Right lobe of liver (tissue), 6 donors: ENCODE results near the gene PDLIM3. TPM values are rescaled to one million over a fixed set of nuclear protein-coding genes. Genes with fewer than 3 reads are reported as not detected.
"Not testable (repeated sequence)": the region's sequence is repeated elsewhere in the genome, so short reads cannot be mapped to it uniquely, and the experiment has no call there.

ENCODE experiments used
- ATAC-seq, 4 donors: fragments of 200-7000 bp; cut with Tn5 transposase; one replicate each; pipeline ENCODE4 v1.9.1; 2020; ENCODE audit warnings: mild to moderate bottlenecking in 4 of 4, moderate library complexity in 4 of 4
- DNase-seq, 3 donors: peaks; one replicate each; pipeline ENCODE4 v3.0.0-alpha.2; 2020
- H3K27ac ChIP-seq, 3 donors: fragments of 200-600 bp; one replicate each; pipeline ENCODE4 v1.8.0; 2022
- H3K27me3 ChIP-seq, 2 donors: fragments of 200-600 bp; one replicate each; pipeline ENCODE4 v1.8.0; 2022
- H3K36me3 ChIP-seq, 4 donors: fragments of 200-600 bp; sonication (generic) in 1 of 4; one replicate each; pipeline versions ENCODE4 v1.5.1 to v1.8.0; 2017 to 2022; ENCODE audit warnings: control low read depth in 1 of 4
- H3K4me1 ChIP-seq, 4 donors: fragments of 200-600 bp; sonication (generic) in 1 of 4; one replicate each; pipeline versions ENCODE4 v1.5.1 to v1.8.0; 2017 to 2022; ENCODE audit warnings: control low read depth in 1 of 4
- H3K4me3 ChIP-seq, 3 donors: fragments of 200-600 bp; one replicate each; pipeline ENCODE4 v1.8.0; 2022
- H3K9me3 ChIP-seq, 4 donors: fragments of 200-600 bp; sonication (generic) in 1 of 4; one replicate each; pipeline versions ENCODE4 v1.5.1 to v1.8.0; 2017 to 2022; ENCODE audit warnings: control low read depth in 1 of 4
- CTCF ChIP-seq, 4 donors: fragments of 200-600 bp in 3 of 4; fragments of 450-650 bp in 1 of 4; IDR thresholded peaks; one replicate each; pipeline versions ENCODE4 v1.5.1 to v1.8.0; 2016 to 2022; ENCODE audit warnings: antibody characterized with exemption in 4 of 4, mild to moderate bottlenecking in 2 of 4
- POLR2A ChIP-seq: fragments of 450-650 bp; IDR thresholded peaks from one replicate; pipeline ENCODE4 v1.6.1; 2017; ENCODE audit warnings: antibody characterized with exemption, mild to moderate bottlenecking
- WGBS: methylation state at CpG from one replicate; pipeline ENCODE4 v1.1.6; 2018; ENCODE audit warnings: low coverage, low lambda C conversion rate; ENCODE audit not compliant: insufficient coverage; ENCODE audit errors: missing lambda C conversion rate; 5-methylcytosine and 5-hydroxymethylcytosine counted together
- intact Hi-C, 2 donors: fragments of 100-400 bp; cut with DNase I; formaldehyde crosslinking; loops; one replicate each; pipeline versions ENCODE4 v1.11.2 to v1.14.1; 2022
- total RNA-seq, 6 experiments: library from RNA; depleted of rRNA in 2 of 6; stranded (reverse); fragments of >200 nt in 2 of 6; fragmentation: NEBNext Ultra II Directional in 3 of 6; extraction: Animal tissue kit (Norgen Biotek cat#: 25700) in 3 of 6; gene quantifications; one replicate each; pipeline versions ENCODE4 v1.1.0 to v1.2.4, GENCODE V29; 2016 to 2023
- donor health status: DM: no; HTN: yes; CAD: no.
- donor health status: DM: no; HTN: no; CAD: no.
- donor health status: DM: no; HTN: no; CAD: no.
- donor health status: DM: no; HTN: yes; CAD: no.
- donor health status: DM: no; HTN: yes; CAD: no.

PDLIM3 gene
- total RNA-seq, 6 experiments from 2014 or later: 1.8 to 23.7 (median 6.1) TPM

GRCh38 chr4:185535612-185536410 is 504 bp upstream of the PDLIM3 start:
- Histone ChIP-seq H3K4me1 (peaks cover 0 to 6% (median 0%) of the 10 kb centered on the region in 4 donors), H3K27me3 (no peaks in the 10 kb centered on the region), H3K4me3 (peak overlapping the region; percentile 53 to 85 (median 57)), H3K9me3 (no peaks in the 10 kb centered on the region), H3K36me3 (no peaks in the 10 kb centered on the region), H3K27ac (peak overlapping the region in 2 of 3 donors; percentile 60 to 86)
- no peak for ATAC-seq
- no peak for DNase-seq
- WGBS: 17% methylated on average over 14 of the region's 32 CpGs
- TF ChIP-seq CTCF (IDR thresholded peaks at IDR 0.05) (peak in 1 of 4 donors; percentile 8), POLR2A (no peak)
- intact Hi-C loops: no loop called here

- WGBS: 1% methylated on average over 4 of the region's 10 CpGs
- intact Hi-C loops: no loop called here
- ATAC-seq: peak; percentile 64 to 77 (median 72)
Observed at GRCh38 chr4:185534511-185534865, 819 bp downstream of the PDLIM3 start.

GRCh38 chr4:185532795-185533324 is 2.4 kb downstream of the PDLIM3 start:
- H3K9me3 ChIP-seq: no peaks in the 10 kb centered on the region

More at GRCh38 chr4:185534511-185534865, 819 bp downstream of the PDLIM3 start:
- DNase-seq: peak in 1 of 3 donors; percentile 59
- no peaks in the 10 kb centered on the region for H3K36me3 ChIP-seq
- peaks cover 0 to 6% (median 0%) of the 10 kb centered on the region in 4 donors for H3K4me1 ChIP-seq
- no peak for TF ChIP-seq CTCF (IDR thresholded peaks at IDR 0.05)
- no peak for TF ChIP-seq POLR2A
- H3K27me3 ChIP-seq: no peaks in the 10 kb centered on the region
- peak overlapping the region; percentile 60 to 86 (median 61) for H3K27ac ChIP-seq
- H3K4me3 ChIP-seq: peak overlapping the region; percentile 53 to 85 (median 57)
- no peaks in the 10 kb centered on the region for H3K9me3 ChIP-seq

GRCh38 chr4:185532293-185532692 is 3.0 kb downstream of the PDLIM3 start:
- intact Hi-C loops: no loop called here
- Histone ChIP-seq H3K4me3 (no peak overlapping the region), H3K36me3 (no peaks in the 10 kb centered on the region), H3K9me3 (no peaks in the 10 kb centered on the region), H3K4me1 (peaks cover 0 to 6% (median 0%) of the 10 kb centered on the region in 4 donors), H3K27me3 (no peaks in the 10 kb centered on the region), H3K27ac (no peak overlapping the region)
- 81% methylated on average over 7 of the region's 7 CpGs for WGBS
- DNase-seq (no peak), ATAC-seq (no peak)
- TF ChIP-seq CTCF (IDR thresholded peaks at IDR 0.05) (no peak), POLR2A (no peak)

More at GRCh38 chr4:185532795-185533324, 2.4 kb downstream of the PDLIM3 start:
- TF ChIP-seq CTCF (IDR thresholded peaks at IDR 0.05) (no peak), POLR2A (no peak)
- no peaks in the 10 kb centered on the region for H3K36me3 ChIP-seq
- peaks cover 0 to 6% (median 0%) of the 10 kb centered on the region in 4 donors for H3K4me1 ChIP-seq
- 83% methylated on average over 4 of the region's 6 CpGs for WGBS
- no peak overlapping the region for H3K27ac ChIP-seq
- H3K4me3 ChIP-seq: no peak overlapping the region
- no peak for ATAC-seq
- DNase-seq: no peak
- intact Hi-C loops: no loop called here
- no peaks in the 10 kb centered on the region for H3K27me3 ChIP-seq

- ATAC-seq, H3K27me3 ChIP-seq, H3K27ac ChIP-seq, H3K36me3 ChIP-seq, H3K4me1 ChIP-seq, DNase-seq, H3K9me3 ChIP-seq, H3K4me3 ChIP-seq, intact Hi-C loops: not testable (repeated sequence)
- WGBS: 91% methylated on average over 7 of the region's 11 CpGs
Observed at GRCh38 chr4:185531654-185532053, 3.7 kb downstream of the PDLIM3 start.
